SKM-1 (cell line): ENCODE measurements around the gene SOX15.

ENCODE experiments used
- DNase-seq: peaks from one replicate; lab custom pipeline; 2025; ENCODE audit not compliant: unreplicated experiment; lab: John Stamatoyannopoulos, UW

SOX15 gene

GRCh38 chr17:7579001-7579833, 10.7 kb downstream of the SOX15 start, which contains the start of gene CD68:
Gene CD68 (plus strand): TSS chr17:7579638. CDS start chr17:7579678, 40 bp downstream.
- peak; percentile 71 for DNase-seq

DNA sequence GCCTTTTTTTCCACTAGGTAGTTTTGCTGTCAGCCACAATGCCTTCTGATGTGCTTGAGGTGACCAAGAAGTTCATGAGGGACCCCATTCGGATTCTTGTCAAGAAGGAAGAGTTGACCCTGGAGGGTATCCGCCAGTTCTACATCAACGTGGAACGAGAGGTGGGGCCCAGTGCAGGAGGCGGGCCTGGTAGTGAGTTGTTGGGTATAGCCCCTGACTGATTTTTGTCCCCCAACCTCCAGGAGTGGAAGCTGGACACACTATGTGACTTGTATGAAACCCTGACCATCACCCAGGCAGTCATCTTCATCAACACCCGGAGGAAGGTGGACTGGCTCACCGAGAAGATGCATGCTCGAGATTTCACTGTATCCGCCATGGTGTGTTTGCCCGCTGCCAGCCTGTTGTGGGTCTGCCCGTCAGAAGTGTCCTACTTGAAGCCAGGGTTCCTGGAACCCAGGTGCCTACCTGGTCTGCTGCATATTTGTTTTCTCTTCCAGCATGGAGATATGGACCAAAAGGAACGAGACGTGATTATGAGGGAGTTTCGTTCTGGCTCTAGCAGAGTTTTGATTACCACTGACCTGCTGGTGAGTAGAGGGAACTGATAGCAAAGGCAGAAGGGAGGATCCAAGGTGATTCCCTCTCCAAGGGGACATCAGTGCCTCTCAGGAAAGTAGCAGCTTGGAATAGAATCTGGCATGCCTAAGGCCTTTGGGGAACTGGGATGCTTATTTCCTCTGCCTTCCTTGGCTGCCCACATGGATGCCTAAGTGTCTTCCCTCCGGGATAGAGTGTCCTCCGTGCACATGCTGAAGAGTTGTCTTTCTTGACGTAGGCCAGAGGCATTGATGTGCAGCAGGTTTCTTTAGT, 12.3 kb downstream of the SOX15 start:
- no peak for DNase-seq

GRCh38 chr17:7576432-7576937, 13.4 kb downstream of the SOX15 start:
- DNase-seq: no peak

- DNase-seq: no peak
These were observed 13.9 kb downstream of the SOX15 start for GRCh38 chr17:7575959-7576358.

- no peak for DNase-seq
These were observed 14.4 kb downstream of the SOX15 start for GRCh38 chr17:7575481-7575883.

DNA sequence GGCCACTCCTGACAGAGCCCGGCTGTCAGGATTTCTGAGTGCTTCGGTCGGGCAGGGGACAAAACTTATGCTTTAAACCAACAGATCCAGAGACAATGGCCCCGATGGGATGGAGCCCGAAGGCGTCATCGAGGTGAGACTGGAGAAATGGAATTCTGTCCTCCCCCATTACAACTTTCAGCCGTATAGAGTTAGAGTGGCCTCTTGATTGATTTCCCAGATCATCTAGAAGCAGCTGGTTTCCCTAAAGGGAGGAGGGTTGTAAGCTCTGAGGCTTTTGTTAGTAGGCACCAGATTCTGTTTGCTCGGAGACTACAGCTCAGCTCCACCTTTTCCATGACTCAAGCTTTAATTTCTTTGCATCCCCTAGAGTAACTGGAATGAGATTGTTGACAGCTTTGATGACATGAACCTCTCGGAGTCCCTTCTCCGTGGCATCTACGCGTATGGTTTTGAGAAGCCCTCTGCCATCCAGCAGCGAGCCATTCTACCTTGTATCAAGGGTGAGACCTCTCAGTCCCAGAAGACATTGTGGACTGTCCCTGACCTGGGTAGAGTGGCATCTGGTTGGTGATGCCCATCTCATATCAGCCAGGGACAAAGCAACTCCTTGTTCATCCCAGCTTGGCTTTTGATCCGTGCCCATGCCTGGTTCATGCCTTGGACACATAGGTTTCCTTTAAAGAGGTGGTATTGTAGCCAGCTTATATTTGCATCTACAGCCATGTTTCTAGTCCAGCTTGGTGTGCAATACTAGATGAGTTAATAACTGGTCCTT, 15.5 kb downstream of the SOX15 start:
- no peak for DNase-seq

GRCh38 chr17:7573324-7574080, 16.4 kb downstream of the SOX15 start:
- DNase-seq: peak; percentile 30

GRCh38 chr17:7572588-7573323, 17.1 kb downstream of the SOX15 start:
- DNase-seq: peak; percentile 91

GRCh38 chr17:7572338-7572587, 17.6 kb downstream of the SOX15 start:
- peak; percentile 91 for DNase-seq

DNA sequence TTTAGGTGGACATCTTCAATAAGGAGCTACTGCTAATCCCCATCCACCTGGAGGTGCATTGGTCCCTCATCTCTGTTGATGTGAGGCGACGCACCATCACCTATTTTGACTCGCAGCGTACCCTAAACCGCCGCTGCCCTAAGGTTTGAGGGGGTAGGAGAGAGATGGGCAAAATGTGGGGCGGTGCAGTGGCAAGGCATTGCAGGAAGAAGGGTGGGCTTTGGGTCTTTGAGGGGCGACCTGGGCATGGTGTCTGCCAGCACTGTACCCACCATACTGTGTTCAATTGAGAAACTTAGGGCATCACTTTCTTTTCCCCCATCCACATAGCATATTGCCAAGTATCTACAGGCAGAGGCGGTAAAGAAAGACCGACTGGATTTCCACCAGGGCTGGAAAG, 19.5 kb downstream of the SOX15 start:
- no peak for DNase-seq

DNA sequence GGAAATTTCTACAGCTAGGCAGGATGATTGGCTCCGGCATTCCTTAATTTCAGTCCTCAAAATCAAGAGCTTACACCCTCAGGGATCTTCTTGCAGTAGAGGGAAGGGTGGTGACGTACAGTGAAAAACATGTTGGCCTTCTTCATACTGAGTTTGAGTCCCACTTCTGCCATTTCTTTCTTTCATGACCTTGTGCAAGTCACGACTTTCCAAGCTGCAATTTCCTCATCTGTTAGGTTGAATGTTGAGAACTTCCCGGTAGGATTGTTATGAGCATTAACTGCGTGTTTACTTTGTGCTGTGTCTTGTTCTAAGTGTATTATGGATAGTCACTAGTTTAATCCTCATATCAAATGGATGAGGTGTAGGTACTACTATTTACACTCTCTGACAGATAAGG, 20.3 kb downstream of the SOX15 start:
- DNase-seq: no peak

GRCh38 chr17:7563115-7563869, 26.6 kb downstream of the SOX15 start:
- no peak for DNase-seq

DNA sequence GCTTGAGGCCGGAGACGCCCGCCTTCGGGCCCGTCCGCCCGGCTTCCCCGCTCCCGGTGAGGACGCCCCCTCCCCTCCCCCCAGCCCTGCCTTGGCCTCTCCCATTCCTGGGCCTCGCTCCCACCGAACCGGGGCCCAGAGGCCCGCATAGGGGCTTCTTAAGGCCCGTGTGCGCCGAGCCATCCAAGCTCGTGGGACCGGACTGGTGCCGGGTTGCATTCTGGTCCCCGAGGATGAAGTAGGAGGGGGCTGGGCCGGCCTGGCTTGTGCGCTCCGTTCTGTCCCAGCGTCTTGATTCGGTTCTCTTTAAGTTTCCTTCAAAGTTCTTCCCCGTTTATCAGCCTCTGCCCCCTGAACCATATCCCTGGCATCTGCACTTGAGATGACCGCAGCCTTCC, 27.7 kb downstream of the SOX15 start:
- DNase-seq: no peak

GRCh38 chr17:7561589-7562207, 28.2 kb downstream of the SOX15 start, which contains the start of gene SENP3:
Gene SENP3 (plus strand): TSS chr17:7561919. CDS start chr17:7563077, 1,158 bp downstream.
- DNase-seq: peak; percentile 4

GRCh38 chr17:7561028-7561575, 28.8 kb downstream of the SOX15 start:
- peak; percentile 31 for DNase-seq

DNA sequence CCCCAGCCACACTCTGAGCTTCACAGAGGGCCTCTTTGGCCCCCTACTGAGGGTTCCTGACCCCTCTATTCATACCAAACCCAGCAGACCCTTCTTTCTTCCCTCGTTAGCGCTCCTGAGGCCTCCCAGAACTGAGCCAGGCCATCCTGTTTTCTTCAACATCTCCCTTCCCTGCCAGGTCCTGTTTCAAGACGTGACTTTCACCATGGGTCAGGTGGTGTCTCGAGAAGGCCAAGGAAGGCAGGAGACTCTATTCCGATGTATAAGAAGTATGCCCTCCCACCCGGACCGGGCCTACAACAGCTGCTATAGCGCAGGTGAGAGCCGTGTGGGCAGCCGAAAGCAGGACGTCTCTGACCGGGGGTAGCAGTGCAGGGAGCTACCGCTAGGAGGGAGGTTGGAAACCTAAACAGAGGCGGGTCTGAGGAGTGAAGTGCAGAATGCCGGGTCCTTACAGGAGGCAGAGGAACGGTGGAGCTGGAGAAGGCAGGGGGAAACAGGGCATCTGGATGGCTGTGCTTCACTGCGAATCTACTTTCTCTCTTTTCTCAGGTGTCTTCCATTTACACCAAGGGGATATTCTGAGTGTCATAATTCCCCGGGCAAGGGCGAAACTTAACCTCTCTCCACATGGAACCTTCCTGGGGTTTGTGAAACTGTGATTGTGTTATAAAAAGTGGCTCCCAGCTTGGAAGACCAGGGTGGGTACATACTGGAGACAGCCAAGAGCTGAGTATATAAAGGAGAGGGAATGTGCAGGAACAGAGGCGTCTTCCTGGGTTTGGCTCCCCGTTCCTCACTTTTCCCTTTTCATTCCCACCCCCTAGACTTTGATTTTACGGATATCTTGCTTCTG, 29.5 kb downstream of the SOX15 start:
- DNase-seq: peak; percentile 31
